ENCODE results near the gene CCDC107.

CCDC107 gene

DNA sequence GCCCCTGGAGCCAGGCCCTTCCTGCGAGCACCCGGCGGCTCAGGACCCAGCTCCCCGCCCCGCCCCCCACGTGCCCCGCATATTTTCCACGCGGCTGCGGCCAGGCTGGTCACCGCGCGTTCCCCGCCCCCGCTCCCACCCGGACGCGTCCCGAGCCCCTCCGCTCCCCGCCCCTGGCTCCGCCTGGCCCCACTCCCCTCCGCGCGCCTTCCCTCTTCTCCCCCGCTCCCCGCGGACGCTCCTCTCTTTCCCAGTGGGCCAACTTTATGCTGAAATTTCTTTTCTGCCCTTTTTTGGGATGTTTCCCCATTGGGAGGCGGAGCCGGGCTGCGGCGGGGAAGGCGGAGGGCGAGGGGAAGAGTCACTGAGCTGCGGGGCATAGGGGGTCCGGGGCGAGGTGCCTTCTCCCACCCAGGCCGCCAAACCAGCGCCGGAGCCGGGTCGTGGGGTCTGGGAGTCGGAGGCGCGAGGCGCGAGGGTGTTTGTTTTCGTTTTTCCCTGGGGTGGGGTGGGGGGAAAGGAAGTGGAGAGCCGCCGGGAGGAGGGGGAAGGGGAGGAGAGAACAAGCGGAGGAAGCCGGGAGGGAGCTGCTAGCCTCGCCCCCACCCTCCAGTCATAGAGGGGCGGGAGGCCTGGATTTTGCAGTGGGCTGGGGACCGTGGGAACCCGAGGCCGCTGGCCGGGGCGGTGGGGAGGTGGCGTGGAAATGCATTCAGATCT lies 32.7 kb downstream of the CCDC107 start:
- Mint-ChIP-seq H3K4me1 (ENCODE audit: low read depth) (peaks cover 29% of the 10 kb centered on the region), H3K27ac (peak overlapping the region; percentile 79), H3K36me3 (ENCODE audit: low read depth) (peaks cover 2% of the 10 kb centered on the region), H3K27me3 (no peaks in the 10 kb centered on the region), H3K4me3 (peak overlapping the region; percentile 76), H3K9me3 (no peaks in the 10 kb centered on the region)
- peak; percentile 56 for DNase-seq

DNA sequence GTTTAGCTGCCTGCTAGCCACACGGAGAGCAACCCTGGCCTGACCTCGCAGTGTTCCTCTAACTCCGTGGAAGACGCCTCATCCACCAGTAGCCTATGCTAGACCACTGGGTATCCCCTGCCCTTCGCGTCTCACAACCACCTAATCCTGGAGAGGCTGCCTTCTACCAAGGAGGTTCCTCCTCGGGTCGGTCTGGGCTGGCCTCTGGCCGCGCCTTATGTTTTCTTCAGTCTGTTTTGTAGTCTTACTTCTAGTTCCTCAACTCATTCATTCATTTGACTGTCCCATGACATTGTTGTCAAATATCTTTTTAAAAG lies 33.2 kb downstream of the CCDC107 start:
- no peaks in the 10 kb centered on the region for H3K27me3 Mint-ChIP-seq
- DNase-seq, result no peak
- H3K27ac Mint-ChIP-seq, result peak overlapping the region; percentile 79
- H3K4me3 Mint-ChIP-seq, result peak overlapping the region; percentile 76
- peaks cover 29% of the 10 kb centered on the region for H3K4me1 Mint-ChIP-seq (ENCODE audit: low read depth)
- no peaks in the 10 kb centered on the region for H3K9me3 Mint-ChIP-seq
- peaks cover 2% of the 10 kb centered on the region for H3K36me3 Mint-ChIP-seq (ENCODE audit: low read depth)

DNA sequence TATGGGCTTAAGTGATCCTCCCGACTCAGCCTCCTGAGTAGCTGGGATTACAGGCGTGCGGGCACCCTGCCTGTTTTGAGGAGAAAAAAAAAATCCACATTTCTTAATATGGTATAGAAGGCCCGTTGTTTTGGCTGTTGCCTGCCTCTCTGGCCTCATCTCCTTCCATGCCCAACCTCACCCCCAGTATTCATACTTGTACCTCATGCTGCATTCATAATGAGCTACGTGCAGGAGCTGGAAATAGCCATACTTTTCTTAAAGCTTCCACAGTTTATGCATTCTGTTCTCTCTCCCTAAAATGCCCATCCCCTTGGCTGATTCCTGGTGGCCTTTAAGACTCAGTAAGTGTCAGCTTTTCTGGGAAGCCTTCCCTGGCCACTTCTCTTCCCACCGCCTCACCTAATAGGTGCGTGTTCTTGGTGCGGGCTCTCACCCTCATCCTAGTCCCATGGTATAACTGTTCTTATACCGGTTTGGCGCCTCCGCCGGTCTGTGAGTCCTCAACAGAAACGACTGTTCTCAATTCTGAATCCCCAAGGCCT lies 33.7 kb downstream of the CCDC107 start:
- peaks cover 32% of the 10 kb centered on the region for H3K4me1 Mint-ChIP-seq (ENCODE audit: low read depth)
- DNase-seq, result no peak
- H3K27me3 Mint-ChIP-seq, result no peaks in the 10 kb centered on the region
- peaks cover 2% of the 10 kb centered on the region for H3K36me3 Mint-ChIP-seq (ENCODE audit: low read depth)
- peak overlapping the region; percentile 24 for H3K4me3 Mint-ChIP-seq
- peak overlapping the region; percentile 14 for H3K27ac Mint-ChIP-seq
- H3K9me3 Mint-ChIP-seq, result no peaks in the 10 kb centered on the region

DNA sequence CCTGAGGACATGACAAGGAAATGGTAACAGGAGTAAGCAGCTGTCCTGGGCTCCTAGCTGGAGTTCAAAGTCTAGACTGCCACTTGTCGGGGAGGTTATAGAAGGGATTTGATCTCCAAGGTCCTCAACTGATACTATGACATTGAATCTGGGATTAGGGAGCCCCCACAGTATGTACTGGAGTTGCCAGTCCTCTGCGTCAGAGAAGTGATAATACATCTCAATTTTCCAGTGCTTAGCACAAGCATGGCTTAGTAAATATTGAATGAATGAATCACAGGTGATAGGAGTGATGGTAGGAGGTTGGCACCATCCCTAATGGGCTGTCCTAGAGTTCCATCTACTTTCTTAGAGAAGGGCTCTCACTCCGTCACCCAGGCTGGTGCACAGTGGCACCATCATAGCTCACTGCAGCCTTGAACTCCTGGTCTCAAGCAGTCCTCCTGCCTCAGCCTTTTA lies 37.9 kb downstream of the CCDC107 start:
- Mint-ChIP-seq H3K27me3 (no peaks in the 10 kb centered on the region), H3K9me3 (no peaks in the 10 kb centered on the region), H3K4me3 (no peak overlapping the region), H3K27ac (no peak overlapping the region), H3K4me1 (ENCODE audit: low read depth) (peaks cover 10% of the 10 kb centered on the region), H3K36me3 (ENCODE audit: low read depth) (peaks cover 2% of the 10 kb centered on the region)
- no peak for DNase-seq

DNA sequence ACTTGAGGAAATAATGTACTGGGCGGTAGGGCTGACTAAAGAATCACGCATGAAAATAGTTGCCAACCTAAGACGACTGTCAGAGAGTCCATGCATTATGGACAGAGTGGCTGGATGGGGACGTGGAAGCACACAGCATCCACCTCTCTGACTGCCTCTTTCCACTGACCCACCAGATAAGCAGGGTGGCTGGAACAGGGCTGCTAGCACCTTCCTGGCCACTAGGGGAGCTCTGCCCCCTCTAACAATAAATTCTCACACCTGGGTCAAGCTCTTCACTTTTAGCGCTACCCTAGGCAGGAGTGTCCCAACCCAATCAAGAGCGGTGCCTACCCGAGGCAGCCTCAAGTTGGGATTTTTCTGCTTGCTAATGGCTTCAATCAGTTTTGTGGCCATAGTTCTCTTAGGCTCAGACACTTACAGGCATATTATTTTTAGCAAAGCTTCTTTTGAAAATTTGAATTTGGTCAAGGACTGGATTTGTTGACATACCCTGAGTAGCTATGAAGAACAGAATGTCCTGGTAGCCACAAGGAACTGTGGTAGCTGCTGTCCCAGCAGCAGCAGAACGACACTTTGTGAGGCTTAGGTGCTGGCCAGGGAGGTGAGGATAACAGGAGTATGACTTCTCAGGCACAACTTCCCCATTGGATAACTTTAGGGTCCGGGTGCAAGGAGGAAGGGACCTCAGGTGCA lies 38.6 kb downstream of the CCDC107 start:
- no peaks in the 10 kb centered on the region for H3K9me3 Mint-ChIP-seq
- peak; percentile 70 for DNase-seq
- H3K27ac Mint-ChIP-seq, result no peak overlapping the region
- no peaks in the 10 kb centered on the region for H3K27me3 Mint-ChIP-seq
- H3K4me1 Mint-ChIP-seq (ENCODE audit: low read depth), result peaks cover 6% of the 10 kb centered on the region
- H3K36me3 Mint-ChIP-seq (ENCODE audit: low read depth), result peaks cover 2% of the 10 kb centered on the region
- no peak overlapping the region for H3K4me3 Mint-ChIP-seq

DNA sequence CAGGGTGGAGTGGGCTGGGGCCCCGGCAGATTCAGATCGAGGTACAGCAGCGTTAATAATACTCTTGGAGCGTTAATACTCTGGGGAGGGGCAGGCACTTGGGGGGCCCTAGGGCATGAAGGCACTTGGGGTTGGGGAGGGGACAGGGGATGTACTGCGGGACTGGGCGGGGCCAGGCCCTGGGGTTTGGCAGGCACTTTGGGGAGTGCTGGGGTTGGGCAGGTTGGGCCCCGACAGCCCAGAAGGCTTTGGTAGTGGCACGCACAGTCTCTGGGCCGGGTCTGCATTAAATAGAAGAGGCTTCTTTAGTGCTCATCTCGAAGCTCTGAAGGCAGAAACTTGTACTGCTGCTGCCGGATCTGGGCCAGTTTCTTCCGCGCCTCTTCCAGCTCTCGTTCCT lies 39.4 kb downstream of the CCDC107 start:
- H3K27ac Mint-ChIP-seq, result no peak overlapping the region
- H3K9me3 Mint-ChIP-seq, result no peaks in the 10 kb centered on the region
- no peak overlapping the region for H3K4me3 Mint-ChIP-seq
- peaks cover 3% of the 10 kb centered on the region for H3K4me1 Mint-ChIP-seq (ENCODE audit: low read depth)
- no peaks in the 10 kb centered on the region for H3K27me3 Mint-ChIP-seq
- H3K36me3 Mint-ChIP-seq (ENCODE audit: low read depth), result peaks cover 2% of the 10 kb centered on the region
- DNase-seq, result no peak

DNA sequence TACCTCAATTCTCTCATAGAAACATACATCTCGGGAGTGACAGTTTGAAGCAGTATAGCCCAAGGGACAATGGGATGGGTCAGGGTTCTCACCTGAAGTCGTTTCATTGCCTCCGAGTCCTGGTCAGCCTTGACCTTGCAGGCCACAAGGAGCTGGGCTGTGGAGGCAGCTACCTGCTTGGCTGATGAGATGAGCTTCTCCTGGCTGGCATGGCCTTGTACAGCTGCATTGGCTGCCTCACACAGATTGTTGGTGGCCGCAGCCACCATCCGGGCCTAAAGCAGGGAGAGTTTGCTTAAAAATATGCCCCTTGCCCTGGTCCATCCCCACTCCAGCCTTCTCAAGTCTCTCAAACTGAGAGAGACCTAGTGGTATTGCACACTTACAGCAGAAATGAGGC lies 40.1 kb downstream of the CCDC107 start:
- no peaks in the 10 kb centered on the region for H3K27me3 Mint-ChIP-seq
- peaks cover 3% of the 10 kb centered on the region for H3K4me1 Mint-ChIP-seq (ENCODE audit: low read depth)
- H3K4me3 Mint-ChIP-seq, result no peak overlapping the region
- H3K27ac Mint-ChIP-seq, result no peak overlapping the region
- peaks cover 2% of the 10 kb centered on the region for H3K36me3 Mint-ChIP-seq (ENCODE audit: low read depth)
- H3K9me3 Mint-ChIP-seq, result no peaks in the 10 kb centered on the region
- no peak for DNase-seq

DNA sequence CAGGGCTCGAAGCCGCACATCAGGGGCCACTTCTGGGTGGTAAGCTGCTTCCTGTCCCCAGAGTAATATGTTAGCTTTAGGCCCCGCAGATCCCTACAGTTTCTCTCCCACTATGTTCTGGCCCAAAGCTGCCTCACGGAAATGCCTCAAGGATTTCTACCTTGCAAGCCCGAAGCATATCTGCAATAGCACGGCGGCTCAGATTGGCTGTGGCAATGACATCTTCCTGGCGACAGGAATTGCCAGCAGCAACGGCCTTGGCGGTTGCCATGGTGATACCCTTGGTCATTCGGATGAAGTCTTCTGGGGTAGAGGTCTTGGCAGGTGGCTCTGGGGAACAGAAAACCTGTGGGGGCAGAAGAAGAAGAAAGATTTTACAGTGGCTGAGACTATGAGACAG lies 41.9 kb downstream of the CCDC107 start:
- DNase-seq, result no peak
- Mint-ChIP-seq H3K27me3 (no peaks in the 10 kb centered on the region), H3K4me1 (ENCODE audit: low read depth) (peaks cover 3% of the 10 kb centered on the region), H3K4me3 (no peak overlapping the region), H3K9me3 (no peaks in the 10 kb centered on the region), H3K27ac (no peak overlapping the region), H3K36me3 (ENCODE audit: low read depth) (peaks cover 1% of the 10 kb centered on the region)

DNA sequence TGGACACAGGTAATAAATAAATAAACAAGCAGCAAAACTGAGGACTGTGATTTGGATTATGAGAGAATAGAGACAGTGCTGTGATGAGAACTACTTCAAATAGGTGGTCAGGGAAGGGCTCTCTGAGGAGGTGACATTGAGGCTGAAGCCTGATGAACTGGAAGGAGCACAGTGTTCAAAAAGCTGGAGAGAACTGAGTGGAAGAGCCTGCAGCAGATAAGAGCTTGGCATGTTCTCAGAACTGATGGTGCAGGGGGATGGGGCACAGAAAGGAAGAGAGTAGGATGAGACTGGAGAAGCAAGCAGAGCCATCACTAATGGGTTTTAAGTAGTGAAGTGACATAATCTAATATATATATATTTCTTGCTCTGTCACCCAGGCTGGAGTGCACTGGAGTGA lies 42.9 kb downstream of the CCDC107 start:
- no peak overlapping the region for H3K27ac Mint-ChIP-seq
- no peaks in the 10 kb centered on the region for H3K27me3 Mint-ChIP-seq
- H3K9me3 Mint-ChIP-seq, result no peaks in the 10 kb centered on the region
- H3K36me3 Mint-ChIP-seq (ENCODE audit: low read depth), result no peaks in the 10 kb centered on the region
- peaks cover 3% of the 10 kb centered on the region for H3K4me1 Mint-ChIP-seq (ENCODE audit: low read depth)
- H3K4me3 Mint-ChIP-seq, result no peak overlapping the region
- no peak for DNase-seq

DNA sequence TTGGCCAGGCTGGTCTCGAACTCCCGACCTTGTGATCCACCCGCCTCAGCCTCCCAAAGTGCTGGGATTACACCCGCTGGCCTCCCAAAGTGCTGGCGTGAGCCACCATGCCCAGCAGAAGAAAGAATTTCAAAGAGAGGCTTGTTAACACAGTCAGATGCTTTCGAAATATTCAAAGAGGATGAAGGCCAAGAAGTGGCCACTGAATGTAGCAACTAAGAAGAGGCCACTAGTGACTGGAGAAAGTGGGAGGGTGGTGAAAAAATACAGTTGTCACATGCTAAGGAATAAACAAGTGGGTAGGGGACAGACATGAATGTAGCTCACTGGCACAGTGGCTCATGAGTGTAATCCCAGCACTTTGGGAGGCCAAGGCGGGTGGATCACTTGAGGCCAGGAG lies 44.6 kb downstream of the CCDC107 start:
- H3K9me3 Mint-ChIP-seq, result no peaks in the 10 kb centered on the region
- no peak for DNase-seq
- no peaks in the 10 kb centered on the region for H3K36me3 Mint-ChIP-seq (ENCODE audit: low read depth)
- no peaks in the 10 kb centered on the region for H3K4me1 Mint-ChIP-seq (ENCODE audit: low read depth)
- H3K27ac Mint-ChIP-seq, result no peak overlapping the region
- no peaks in the 10 kb centered on the region for H3K27me3 Mint-ChIP-seq
- no peak overlapping the region for H3K4me3 Mint-ChIP-seq

DNA sequence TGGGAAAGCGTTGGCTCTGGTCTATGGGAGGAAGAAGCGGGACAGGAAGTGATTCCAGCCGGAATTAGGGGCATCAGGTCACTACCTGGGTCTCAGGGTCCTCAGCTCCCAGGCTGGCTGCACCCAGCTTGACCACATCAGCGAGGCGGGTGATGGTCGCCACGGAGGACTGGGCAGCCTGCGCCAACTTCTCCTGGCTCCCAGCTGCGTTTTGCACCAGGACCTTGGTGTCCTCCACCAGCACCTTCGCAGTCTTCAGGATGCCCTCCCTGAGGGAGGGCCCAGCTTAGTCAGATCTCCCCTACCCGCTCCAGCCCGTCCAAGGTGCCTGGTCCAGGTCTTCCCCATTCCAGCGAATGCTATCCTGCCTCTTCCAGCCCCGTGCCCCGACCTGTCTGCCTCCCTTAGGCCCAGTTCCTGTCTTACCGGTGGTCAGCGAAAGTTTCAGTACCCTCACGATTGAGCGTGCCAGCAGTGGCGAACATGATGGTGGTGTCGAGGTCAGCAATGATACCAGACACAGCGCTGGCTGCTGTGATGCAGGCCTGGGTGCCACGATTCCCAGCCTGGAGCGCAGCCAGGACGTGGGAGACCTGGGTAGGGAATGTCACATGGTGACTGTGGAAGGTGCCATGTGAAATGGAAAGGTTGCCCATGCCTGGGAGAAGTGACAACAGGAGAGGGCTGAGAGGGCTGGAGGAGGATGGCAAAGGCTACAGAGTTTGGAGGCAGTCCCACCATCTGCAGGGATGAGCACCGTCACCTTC lies 46.0 kb downstream of the CCDC107 start:
- Mint-ChIP-seq H3K9me3 (no peaks in the 10 kb centered on the region), H3K27me3 (no peaks in the 10 kb centered on the region), H3K36me3 (ENCODE audit: low read depth) (no peaks in the 10 kb centered on the region), H3K4me3 (no peak overlapping the region), H3K27ac (peak overlapping the region; percentile 18), H3K4me1 (ENCODE audit: low read depth) (no peaks in the 10 kb centered on the region)
- no peak for DNase-seq

DNA sequence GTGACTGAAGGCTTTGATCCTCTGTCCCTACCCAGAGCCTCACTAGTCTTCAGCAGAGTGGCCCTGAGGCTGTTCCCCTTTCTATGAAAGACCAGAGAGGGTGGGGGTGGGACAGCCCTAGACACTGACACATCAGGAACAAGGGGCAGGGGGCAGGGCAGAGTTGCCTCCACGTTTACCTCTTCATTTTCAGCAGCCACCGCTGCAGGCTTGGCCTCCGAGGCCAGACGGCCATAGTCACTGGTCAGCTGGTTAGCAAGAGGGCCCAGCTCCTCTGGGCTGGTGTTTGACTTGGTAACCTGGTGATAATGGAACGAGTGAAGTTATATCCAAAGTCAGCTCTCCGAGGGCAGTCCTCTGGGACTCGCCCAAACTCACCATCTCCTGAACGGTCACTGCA lies 47.3 kb downstream of the CCDC107 start:
- peaks cover 3% of the 10 kb centered on the region for H3K36me3 Mint-ChIP-seq (ENCODE audit: low read depth)
- no peak overlapping the region for H3K4me3 Mint-ChIP-seq
- H3K4me1 Mint-ChIP-seq (ENCODE audit: low read depth), result no peaks in the 10 kb centered on the region
- DNase-seq, result no peak
- no peak overlapping the region for H3K27ac Mint-ChIP-seq
- H3K27me3 Mint-ChIP-seq, result no peaks in the 10 kb centered on the region
- H3K9me3 Mint-ChIP-seq, result no peaks in the 10 kb centered on the region

DNA sequence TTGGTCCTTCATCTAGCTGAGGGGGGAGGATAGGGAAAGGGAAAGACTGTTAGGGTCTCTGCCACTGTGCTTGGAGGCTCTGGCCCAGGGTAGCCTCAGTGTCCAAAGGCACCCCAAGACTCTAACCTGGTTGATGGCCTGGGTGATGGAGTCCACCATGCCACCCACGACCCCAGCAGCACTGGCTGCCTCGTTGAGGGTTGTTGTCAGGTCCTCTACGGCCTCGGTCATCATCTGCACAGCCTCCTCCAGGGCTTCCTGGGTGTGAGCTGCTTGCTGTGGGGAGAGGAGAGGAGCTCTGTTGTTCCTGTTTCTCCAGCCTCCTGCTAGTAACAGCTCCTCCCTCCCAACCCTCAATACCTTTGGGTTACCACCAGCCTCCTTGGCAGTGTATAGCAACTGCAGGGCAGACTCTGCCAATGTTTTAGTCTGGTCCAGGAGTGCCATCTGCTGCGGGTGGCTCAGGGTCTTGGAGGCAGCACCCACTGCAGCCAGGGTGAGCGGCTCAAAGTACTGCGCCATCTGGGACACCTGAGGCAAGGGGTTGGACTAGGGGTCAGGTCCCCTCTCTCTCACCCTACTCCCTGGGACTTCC lies 47.8 kb downstream of the CCDC107 start:
- no peak for DNase-seq
- no peak overlapping the region for H3K27ac Mint-ChIP-seq
- H3K27me3 Mint-ChIP-seq, result no peaks in the 10 kb centered on the region
- no peak overlapping the region for H3K4me3 Mint-ChIP-seq
- no peaks in the 10 kb centered on the region for H3K4me1 Mint-ChIP-seq (ENCODE audit: low read depth)
- no peaks in the 10 kb centered on the region for H3K9me3 Mint-ChIP-seq
- peaks cover 8% of the 10 kb centered on the region for H3K36me3 Mint-ChIP-seq (ENCODE audit: low read depth)

DNA sequence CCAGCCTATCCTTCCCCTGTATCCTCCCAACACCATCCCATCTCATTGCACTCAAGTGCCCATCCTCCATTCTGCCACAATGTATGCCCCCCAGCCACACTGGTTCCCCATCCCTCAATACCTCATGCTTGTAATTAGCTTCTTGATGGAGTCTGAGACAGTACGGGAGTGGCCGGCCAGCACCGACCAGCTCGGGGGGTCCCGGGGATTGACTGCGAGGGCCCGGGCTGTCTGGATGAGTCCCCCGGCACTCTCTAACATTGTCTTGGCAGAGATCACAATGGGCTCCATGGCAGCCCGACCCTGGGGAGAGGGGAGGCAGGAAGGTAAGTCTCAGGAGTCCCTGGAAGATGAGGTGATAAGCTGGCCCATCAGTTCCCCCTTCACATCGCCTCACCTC lies 48.9 kb downstream of the CCDC107 start:
- peaks cover 19% of the 10 kb centered on the region for H3K36me3 Mint-ChIP-seq (ENCODE audit: low read depth)
- peaks cover 3% of the 10 kb centered on the region for H3K4me1 Mint-ChIP-seq (ENCODE audit: low read depth)
- no peak for DNase-seq
- H3K27me3 Mint-ChIP-seq, result no peaks in the 10 kb centered on the region
- no peaks in the 10 kb centered on the region for H3K9me3 Mint-ChIP-seq
- no peak overlapping the region for H3K4me3 Mint-ChIP-seq
- peak overlapping the region; percentile 58 for H3K27ac Mint-ChIP-seq

All from activated T-cell treated with anti-CD3 and anti-CD28 coated beads, Interleukin-2, amount 50 U/mL, for 24 hours (primary cell).